ENCODE measurements around the gene PLOD1.

PLOD1 gene

GRCh38 chr1:11934302-11935056, at the start of gene PLOD1:
Gene PLOD1 (plus strand): TSS chr1:11934717. CDS start chr1:11934780, 63 bp downstream.
- H3K36me3 ChIP-seq (ENCODE audit: low read depth) = peaks cover under 1% of the 10 kb centered on the region
- peak within 1 kb of the TSS; percentile 55 for H3K27ac ChIP-seq (ENCODE audit: poor library complexity, severe bottlenecking)
- ATAC-seq (ENCODE audit: low read depth) (peak; percentile 95), DNase-seq (ENCODE audit: low spot score) (peak; percentile 83)
- peak within 1 kb of the TSS; percentile 66 for H3K4me3 ChIP-seq (ENCODE audit: severe bottlenecking)
- H3K27me3 ChIP-seq (ENCODE audit: insufficient read depth, poor library complexity, severe bottlenecking) = no peaks in the 10 kb centered on the region
- no peaks in the 10 kb centered on the region for H3K9me3 ChIP-seq (ENCODE audit: severe bottlenecking)
- TF ChIP-seq CTCF (IDR thresholded peaks at IDR 0.05; ENCODE audit: poor library complexity, severe bottlenecking) = no peak
- H3K4me1 ChIP-seq (ENCODE audit: insufficient read depth, poor library complexity, severe bottlenecking) = peaks cover 19% of the 10 kb centered on the region

GRCh38 chr1:11885916-11886315, 48.6 kb upstream of the PLOD1 start:
- ATAC-seq (ENCODE audit: low read depth) = no peak
- no peak for DNase-seq (ENCODE audit: low spot score)

GRCh38 chr1:11886986-11887665, 47.4 kb upstream of the PLOD1 start:
- H3K27ac ChIP-seq (ENCODE audit: poor library complexity, severe bottlenecking) = no peak overlapping the region
- no peak for DNase-seq (ENCODE audit: low spot score)
- no peak for ATAC-seq (ENCODE audit: low read depth)
- no peaks in the 10 kb centered on the region for H3K9me3 ChIP-seq (ENCODE audit: severe bottlenecking)
- no peaks in the 10 kb centered on the region for H3K4me1 ChIP-seq (ENCODE audit: insufficient read depth, poor library complexity, severe bottlenecking)
- H3K36me3 ChIP-seq (ENCODE audit: low read depth) = no peaks in the 10 kb centered on the region
- H3K27me3 ChIP-seq (ENCODE audit: insufficient read depth, poor library complexity, severe bottlenecking) = no peaks in the 10 kb centered on the region
- no peak overlapping the region for H3K4me3 ChIP-seq (ENCODE audit: severe bottlenecking)
- no peak for TF ChIP-seq CTCF (IDR thresholded peaks at IDR 0.05; ENCODE audit: poor library complexity, severe bottlenecking)

More at GRCh38 chr1:11885916-11886315, 48.6 kb upstream of the PLOD1 start:
- H3K9me3 ChIP-seq (ENCODE audit: severe bottlenecking) = no peaks in the 10 kb centered on the region
- no peak overlapping the region for H3K4me3 ChIP-seq (ENCODE audit: severe bottlenecking)
- no peaks in the 10 kb centered on the region for H3K27me3 ChIP-seq (ENCODE audit: insufficient read depth, poor library complexity, severe bottlenecking)
- no peaks in the 10 kb centered on the region for H3K36me3 ChIP-seq (ENCODE audit: low read depth)
- TF ChIP-seq CTCF (IDR thresholded peaks at IDR 0.05; ENCODE audit: poor library complexity, severe bottlenecking) = no peak
- H3K27ac ChIP-seq (ENCODE audit: poor library complexity, severe bottlenecking) = no peak overlapping the region
- H3K4me1 ChIP-seq (ENCODE audit: insufficient read depth, poor library complexity, severe bottlenecking) = no peaks in the 10 kb centered on the region

- ATAC-seq (ENCODE audit: low read depth) (no peak), DNase-seq (ENCODE audit: low spot score) (no peak)
- Histone ChIP-seq H3K27me3 (ENCODE audit: insufficient read depth, poor library complexity, severe bottlenecking) (no peaks in the 10 kb centered on the region), H3K9me3 (ENCODE audit: severe bottlenecking) (no peaks in the 10 kb centered on the region), H3K4me1 (ENCODE audit: insufficient read depth, poor library complexity, severe bottlenecking) (no peaks in the 10 kb centered on the region), H3K36me3 (ENCODE audit: low read depth) (no peaks in the 10 kb centered on the region), H3K4me3 (ENCODE audit: severe bottlenecking) (no peak overlapping the region), H3K27ac (ENCODE audit: poor library complexity, severe bottlenecking) (no peak overlapping the region)
- no peak for TF ChIP-seq CTCF (IDR thresholded peaks at IDR 0.05; ENCODE audit: poor library complexity, severe bottlenecking)
Measured at GRCh38 chr1:11887666-11888007, 46.9 kb upstream of the PLOD1 start.

Data from RWPE2 (cell line).